ENCODE results near the gene NAIF1.
A peak's percentile ranks its signal among the peaks of the same experiment; 100 is the strongest.

NAIF1 gene

GRCh38 chr9:128101690-128102089 lies 34.6 kb upstream of the NAIF1 start:
- Histone ChIP-seq H3K36me3 (ENCODE audit: low read depth) (peaks cover 41% of the 10 kb centered on the region), H3K4me1 (ENCODE audit: insufficient read depth, poor library complexity, severe bottlenecking) (peaks cover 14% of the 10 kb centered on the region), H3K27ac (ENCODE audit: poor library complexity, severe bottlenecking) (no peak overlapping the region), H3K9me3 (ENCODE audit: severe bottlenecking) (no peaks in the 10 kb centered on the region), H3K27me3 (ENCODE audit: insufficient read depth, poor library complexity, severe bottlenecking) (no peaks in the 10 kb centered on the region), H3K4me3 (ENCODE audit: severe bottlenecking) (no peak overlapping the region)
- no peak for ATAC-seq (ENCODE audit: low read depth)
- TF ChIP-seq CTCF (IDR thresholded peaks at IDR 0.05; ENCODE audit: poor library complexity, severe bottlenecking) = no peak
- no peak for DNase-seq (ENCODE audit: low spot score)

- Histone ChIP-seq H3K36me3 (ENCODE audit: low read depth) (peaks cover 39% of the 10 kb centered on the region), H3K4me3 (ENCODE audit: severe bottlenecking) (no peak overlapping the region), H3K27me3 (ENCODE audit: insufficient read depth, poor library complexity, severe bottlenecking) (no peaks in the 10 kb centered on the region), H3K27ac (ENCODE audit: poor library complexity, severe bottlenecking) (no peak overlapping the region), H3K4me1 (ENCODE audit: insufficient read depth, poor library complexity, severe bottlenecking) (peaks cover 14% of the 10 kb centered on the region), H3K9me3 (ENCODE audit: severe bottlenecking) (no peaks in the 10 kb centered on the region)
- DNase-seq (ENCODE audit: low spot score) (no peak), ATAC-seq (ENCODE audit: low read depth) (no peak)
- no peak for TF ChIP-seq CTCF (IDR thresholded peaks at IDR 0.05; ENCODE audit: poor library complexity, severe bottlenecking)
These were observed 34.1 kb upstream of the NAIF1 start for GRCh38 chr9:128101231-128101661.

- Histone ChIP-seq H3K36me3 (ENCODE audit: low read depth) (peaks cover 33% of the 10 kb centered on the region), H3K4me1 (ENCODE audit: insufficient read depth, poor library complexity, severe bottlenecking) (peaks cover 14% of the 10 kb centered on the region), H3K9me3 (ENCODE audit: severe bottlenecking) (no peaks in the 10 kb centered on the region), H3K27ac (ENCODE audit: poor library complexity, severe bottlenecking) (no peak overlapping the region), H3K27me3 (ENCODE audit: insufficient read depth, poor library complexity, severe bottlenecking) (no peaks in the 10 kb centered on the region), H3K4me3 (ENCODE audit: severe bottlenecking) (no peak overlapping the region)
- no peak for TF ChIP-seq CTCF (IDR thresholded peaks at IDR 0.05; ENCODE audit: poor library complexity, severe bottlenecking)
- DNase-seq (ENCODE audit: low spot score) (no peak), ATAC-seq (ENCODE audit: low read depth) (no peak)
These were observed 33.5 kb upstream of the NAIF1 start for GRCh38 chr9:128100581-128100980.

GRCh38 chr9:128099932-128100491 lies 32.9 kb upstream of the NAIF1 start:
- TF ChIP-seq CTCF (IDR thresholded peaks at IDR 0.05; ENCODE audit: poor library complexity, severe bottlenecking) = no peak
- Histone ChIP-seq H3K4me3 (ENCODE audit: severe bottlenecking) (peak overlapping the region; percentile 37), H3K9me3 (ENCODE audit: severe bottlenecking) (no peaks in the 10 kb centered on the region), H3K4me1 (ENCODE audit: insufficient read depth, poor library complexity, severe bottlenecking) (peaks cover 14% of the 10 kb centered on the region), H3K36me3 (ENCODE audit: low read depth) (peaks cover 28% of the 10 kb centered on the region), H3K27me3 (ENCODE audit: insufficient read depth, poor library complexity, severe bottlenecking) (no peaks in the 10 kb centered on the region), H3K27ac (ENCODE audit: poor library complexity, severe bottlenecking) (peak overlapping the region; percentile 74)
- ATAC-seq (ENCODE audit: low read depth) (no peak), DNase-seq (ENCODE audit: low spot score) (no peak)

- Histone ChIP-seq H3K4me1 (ENCODE audit: insufficient read depth, poor library complexity, severe bottlenecking) (peaks cover 17% of the 10 kb centered on the region), H3K9me3 (ENCODE audit: severe bottlenecking) (no peaks in the 10 kb centered on the region), H3K27ac (ENCODE audit: poor library complexity, severe bottlenecking) (peak overlapping the region; percentile 74), H3K36me3 (ENCODE audit: low read depth) (peaks cover 27% of the 10 kb centered on the region), H3K4me3 (ENCODE audit: severe bottlenecking) (peak overlapping the region; percentile 37), H3K27me3 (ENCODE audit: insufficient read depth, poor library complexity, severe bottlenecking) (no peaks in the 10 kb centered on the region)
- TF ChIP-seq CTCF (IDR thresholded peaks at IDR 0.05; ENCODE audit: poor library complexity, severe bottlenecking) = no peak
- ATAC-seq (ENCODE audit: low read depth) (no peak), DNase-seq (ENCODE audit: low spot score) (no peak)
These were observed 32.3 kb upstream of the NAIF1 start for GRCh38 chr9:128099231-128099931.

Data from RWPE2 (cell line).